ENCODE results near the gene LYRM4.
A peak's percentile ranks its signal among the peaks of the same experiment; 100 is the strongest.

The LYRM4 gene

DNA sequence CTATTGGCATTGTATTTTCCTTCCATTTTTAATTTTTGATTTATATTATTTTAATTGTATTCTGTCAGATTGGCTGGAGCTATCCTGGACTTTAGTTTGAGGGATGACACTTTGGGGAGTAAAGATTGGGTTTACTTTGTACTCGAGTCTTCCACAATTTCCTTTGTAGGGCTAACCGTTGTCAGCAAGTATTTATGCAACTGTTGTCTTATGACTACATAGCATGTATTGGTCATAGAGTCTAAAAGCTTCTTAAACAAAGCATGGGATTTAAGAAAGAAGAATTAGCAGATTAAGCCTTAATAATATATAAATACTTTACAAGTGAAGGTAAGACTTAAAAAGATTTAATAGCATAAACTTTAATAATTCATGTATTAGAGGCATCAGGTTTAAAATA lies 20.2 kb upstream of the LYRM4 start:
- no peak for DNase-seq (ENCODE audit: low read depth)

DNA sequence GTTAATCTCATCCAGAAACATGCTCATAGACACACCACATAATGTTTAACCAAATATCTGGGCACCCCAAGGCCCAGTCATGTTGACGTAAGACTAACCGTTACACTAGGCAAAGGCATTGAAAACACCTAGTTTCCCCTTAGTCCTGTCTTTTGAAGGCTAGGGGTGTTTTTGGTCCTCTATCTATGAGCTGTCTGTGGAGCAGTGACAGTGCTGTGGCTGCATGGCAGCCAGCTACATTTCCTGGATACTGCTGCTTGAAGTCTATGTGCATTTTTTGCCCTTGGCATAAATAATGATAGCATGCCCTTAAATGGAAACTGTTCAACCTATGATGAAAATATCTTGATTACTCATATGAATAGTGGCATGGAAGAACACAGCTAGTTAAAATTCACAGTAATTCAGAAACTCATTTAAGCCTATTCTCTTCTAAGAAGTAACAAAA lies 19.2 kb upstream of the LYRM4 start:
- no peak for DNase-seq (ENCODE audit: low read depth)

DNA sequence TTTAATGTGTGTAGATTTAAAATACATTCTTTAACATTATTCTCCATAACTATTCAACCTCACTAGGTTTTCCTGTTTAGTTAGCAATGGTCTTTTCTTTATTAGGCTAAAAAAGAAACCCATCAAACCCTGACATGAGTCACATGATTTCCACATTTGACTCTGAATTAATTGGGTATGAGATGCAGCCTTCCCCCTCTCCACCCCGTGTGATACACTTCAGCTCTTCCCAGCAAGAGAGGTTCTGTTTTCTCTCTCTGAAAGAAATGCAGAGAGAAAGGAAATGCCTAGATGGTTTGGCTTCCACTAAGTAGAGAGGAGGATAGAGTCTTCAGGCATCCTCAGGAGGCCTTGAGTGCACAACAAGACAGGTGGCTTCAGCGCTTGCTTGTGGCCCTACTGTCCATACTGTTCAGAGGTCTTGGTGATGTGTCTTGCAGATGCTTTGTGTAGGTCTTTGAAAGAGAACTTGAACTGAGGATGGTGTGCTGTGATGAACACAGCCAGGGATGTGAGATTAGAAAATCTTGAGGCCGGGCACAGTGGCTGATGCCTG lies 17.9 kb upstream of the LYRM4 start:
- DNase-seq (ENCODE audit: low read depth) = no peak

DNA sequence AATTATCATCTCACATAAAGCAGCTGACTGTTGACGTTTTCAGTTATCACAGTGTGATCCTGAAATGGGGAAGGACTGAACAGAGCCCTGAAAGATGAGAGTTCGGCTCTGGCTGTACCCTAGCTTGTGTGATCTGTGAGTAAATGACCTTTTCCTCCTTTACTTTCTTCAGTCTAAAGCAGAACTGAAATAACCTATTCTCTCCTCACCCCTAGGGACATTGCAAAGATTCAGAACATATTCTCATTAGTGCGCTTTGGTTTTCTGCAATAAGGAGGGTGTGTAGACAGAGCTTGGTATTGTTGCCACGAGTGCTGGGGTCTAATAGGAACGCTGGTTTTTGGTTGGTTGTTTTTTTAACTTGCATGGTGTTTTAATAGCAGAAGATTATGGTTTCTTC lies 17.3 kb upstream of the LYRM4 start:
- no peak for DNase-seq (ENCODE audit: low read depth)

DNA sequence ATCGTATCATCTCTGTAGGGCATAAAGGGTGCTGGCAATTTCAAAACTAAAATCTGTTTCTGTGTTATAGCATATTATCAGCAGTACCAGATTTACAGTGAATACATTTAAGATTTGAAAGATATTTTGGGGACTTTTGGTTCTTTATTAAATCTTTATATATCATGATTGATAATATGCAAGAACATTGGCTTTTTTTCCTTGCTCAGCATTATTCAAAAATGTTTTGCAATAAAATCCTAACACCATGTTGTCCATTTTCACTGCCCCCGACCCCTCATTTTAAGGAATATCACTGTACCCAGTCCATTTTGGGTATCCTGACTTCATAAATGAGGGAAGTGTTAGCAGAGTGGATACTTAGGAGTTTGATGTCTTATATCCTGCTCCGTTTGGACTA lies 16.8 kb upstream of the LYRM4 start:
- DNase-seq (ENCODE audit: low read depth) = no peak

DNA sequence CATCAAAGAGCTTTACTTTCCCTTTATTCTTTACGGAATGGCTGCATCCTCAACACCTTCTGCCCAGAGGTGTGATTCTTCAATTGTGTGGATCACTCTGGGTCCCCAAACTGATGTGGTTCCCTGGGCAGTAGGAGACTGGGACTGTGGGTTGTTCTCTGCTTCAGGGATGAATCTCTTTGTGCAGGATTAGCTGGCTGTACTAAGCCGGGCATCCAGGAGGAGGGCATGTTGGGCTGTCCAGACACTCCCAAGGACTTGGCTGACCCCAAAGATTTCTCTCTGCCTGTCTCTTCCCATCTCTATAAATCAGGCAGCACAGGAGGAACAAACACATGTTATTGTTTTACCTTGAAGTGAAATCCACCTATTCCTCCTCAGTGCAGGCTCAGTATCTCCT lies 15.8 kb upstream of the LYRM4 start:
- no peak for DNase-seq (ENCODE audit: low read depth)

DNA sequence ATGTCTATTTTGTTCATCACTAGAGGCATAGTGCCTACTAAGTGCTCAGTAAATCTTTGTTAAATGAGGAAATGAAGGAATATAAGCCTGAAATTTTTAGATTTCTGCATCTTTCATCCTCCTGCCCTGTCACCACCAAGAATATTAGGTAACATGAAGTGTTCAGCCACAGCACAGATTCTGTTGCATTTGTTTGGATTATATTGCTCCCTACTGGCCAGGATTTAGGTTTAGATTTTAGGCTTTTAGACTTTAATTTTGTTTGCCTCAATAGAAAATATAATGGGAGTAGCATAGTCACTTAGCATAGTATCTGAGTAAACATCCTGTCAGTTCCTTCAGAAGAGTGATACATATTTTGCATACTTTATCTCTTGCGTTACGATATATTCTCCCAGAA lies 14.7 kb upstream of the LYRM4 start:
- no peak for DNase-seq (ENCODE audit: low read depth)

DNA sequence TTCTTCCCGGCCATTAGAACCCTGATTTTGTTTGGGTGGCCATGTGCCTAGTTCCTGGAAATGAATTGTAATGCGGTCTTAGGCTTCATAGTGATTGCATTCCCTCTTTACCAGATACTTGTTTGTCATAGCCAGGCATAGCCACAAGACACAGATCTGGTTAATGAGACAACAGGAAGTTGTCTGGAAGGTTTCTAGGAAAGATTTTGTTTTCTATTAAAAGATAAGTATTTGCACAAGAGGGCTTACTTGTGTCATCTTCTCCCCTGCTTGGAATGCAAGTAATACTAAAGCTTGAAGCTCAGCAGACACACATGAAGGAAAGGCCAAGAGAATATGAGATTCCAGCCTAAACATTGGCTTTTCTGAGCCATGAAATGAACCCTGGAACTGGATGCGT lies 13.5 kb upstream of the LYRM4 start:
- peak; percentile 84 for DNase-seq (ENCODE audit: low read depth)

DNA sequence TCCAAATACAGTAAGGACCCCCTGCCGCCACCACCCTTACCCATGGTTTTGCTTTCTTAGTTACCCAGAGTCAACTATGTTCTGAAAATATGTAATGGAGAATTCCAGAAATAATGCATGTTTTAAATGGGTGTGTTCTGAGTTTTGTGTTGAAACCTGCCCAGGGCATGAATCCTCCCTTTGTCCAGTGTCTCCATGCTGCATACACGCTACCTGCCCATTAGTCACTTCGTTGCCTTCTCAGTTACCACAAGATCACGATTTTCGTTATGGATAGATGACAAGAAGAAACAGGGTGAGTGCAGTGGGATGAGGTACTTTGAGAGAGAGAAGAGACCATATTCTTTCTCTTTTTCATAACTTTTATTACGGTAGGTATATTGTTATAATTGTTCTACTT lies 11.2 kb upstream of the LYRM4 start:
- no peak for DNase-seq (ENCODE audit: low read depth)

DNA sequence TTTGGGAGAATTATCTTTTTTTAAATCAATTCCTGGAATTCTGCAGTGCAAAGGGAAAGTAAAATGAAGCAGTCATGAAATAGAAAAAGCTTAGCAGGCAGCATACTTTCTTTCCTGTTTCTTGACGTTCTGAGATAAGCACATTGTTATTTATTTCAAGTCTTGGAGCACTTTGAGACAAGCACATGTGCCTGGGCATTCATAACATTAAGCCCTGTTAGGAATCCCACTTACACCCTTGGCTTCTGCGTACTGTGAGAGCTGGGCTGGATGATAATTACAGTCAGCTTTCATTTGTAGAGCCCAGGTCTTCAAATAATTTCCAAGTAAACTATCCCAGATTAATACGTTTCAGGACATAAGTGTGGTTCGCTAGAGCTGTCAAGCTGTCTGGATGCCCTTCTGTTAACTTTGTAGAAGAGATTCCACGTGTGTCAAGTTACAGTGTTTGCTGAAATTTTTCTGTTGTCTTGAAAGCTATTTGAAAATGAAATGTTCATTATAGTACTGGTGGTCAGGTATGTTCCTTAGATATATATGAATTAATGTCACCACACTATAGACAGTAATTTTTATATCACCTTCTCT lies 9.4 kb upstream of the LYRM4 start:
- DNase-seq (ENCODE audit: low read depth) = peak; percentile 47

DNA sequence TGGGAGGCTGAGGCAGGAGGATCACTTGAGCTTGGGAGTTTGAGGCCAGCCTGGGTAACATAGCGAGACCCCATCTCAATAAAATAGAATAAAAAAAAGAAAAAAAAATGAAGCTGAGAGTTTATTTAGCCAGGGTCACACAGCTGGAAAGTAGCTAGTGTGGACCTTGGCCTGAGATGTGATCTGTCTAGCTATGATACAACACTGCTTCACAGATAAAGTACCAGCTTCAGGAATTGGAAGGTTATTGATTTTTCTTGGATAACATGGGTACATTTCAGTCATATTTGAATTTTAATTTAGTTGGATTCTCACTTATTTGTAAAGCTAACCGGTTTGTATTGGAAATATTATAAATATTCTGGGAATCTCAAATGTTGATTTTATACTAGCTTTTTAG lies 5.7 kb upstream of the LYRM4 start:
- no peak for DNase-seq (ENCODE audit: low read depth)

DNA sequence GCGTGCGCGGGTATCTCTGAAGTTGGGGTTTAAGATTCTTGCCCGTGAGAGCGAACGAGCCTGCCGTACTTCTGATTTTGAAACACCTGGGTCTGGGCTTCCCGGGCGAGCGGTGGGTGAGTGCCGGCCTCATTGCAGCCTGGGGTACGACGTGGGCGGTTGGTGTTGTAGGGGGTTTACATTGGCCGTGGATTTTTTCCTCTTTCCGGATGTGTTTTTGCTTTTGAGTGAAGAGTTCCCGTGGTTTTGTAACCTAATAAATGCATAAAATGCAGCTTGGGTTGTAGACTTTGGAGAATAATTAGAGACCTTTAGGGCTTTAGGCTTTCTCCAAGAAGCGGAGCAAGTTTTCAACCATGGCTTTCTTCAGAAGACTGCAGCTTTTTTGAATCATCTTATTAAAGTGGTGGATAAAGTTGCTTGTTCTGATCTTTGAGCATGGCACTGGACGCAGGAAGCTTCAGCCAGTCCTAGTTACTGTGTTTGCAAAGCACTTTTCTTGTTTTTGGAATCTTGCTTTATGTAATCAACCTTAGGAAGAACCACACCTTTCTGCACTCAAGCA lies 877 bp upstream of the LYRM4 start:
- DNase-seq (ENCODE audit: low read depth) = no peak

DNA sequence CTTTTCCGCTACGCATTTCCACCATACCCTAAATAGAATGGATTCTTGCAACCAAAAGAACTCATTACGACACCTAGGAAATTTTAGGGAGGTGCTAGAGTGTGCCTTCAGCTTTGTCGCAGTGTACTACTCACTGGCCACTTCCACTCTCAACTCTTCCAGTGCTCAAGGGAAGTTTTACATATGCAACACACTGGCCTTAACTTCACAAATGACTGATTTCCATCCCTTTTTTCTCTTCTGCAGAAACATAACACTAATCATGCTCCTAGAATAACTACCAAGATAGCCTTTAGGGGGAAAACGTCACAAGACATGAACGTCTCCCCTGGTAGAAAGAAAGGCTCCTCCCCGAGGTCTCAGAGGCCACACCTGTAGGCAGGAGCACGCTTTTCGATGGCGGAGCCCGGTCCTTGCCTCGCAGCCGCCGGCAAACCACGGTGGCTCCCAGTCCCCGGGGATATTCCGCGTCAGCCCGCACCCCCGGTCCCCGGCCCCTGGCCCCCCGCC lies 584 bp downstream of the LYRM4 start:
- DNase-seq (ENCODE audit: low read depth) = peak; percentile 64

DNA sequence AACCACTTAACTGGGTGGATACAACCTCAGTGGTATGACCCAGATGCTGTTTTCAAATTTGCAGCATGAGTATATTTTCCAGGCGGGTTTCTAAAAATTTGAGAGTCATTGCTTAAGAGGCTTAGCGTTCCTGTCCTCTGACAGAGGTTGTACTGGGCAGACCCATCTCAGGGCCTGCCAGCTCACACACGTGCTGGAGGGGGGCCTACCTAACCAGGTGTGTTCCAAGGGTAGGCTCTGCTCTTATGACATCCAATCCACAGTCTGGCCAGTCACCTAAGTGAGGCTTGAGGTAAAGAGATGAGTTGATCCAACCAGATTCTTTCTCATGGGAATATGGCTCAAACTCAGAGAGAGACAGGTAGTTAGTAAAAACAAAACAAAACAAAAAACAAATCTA lies 1.3 kb downstream of the LYRM4 start:
- no peak for DNase-seq (ENCODE audit: low read depth)

DNA sequence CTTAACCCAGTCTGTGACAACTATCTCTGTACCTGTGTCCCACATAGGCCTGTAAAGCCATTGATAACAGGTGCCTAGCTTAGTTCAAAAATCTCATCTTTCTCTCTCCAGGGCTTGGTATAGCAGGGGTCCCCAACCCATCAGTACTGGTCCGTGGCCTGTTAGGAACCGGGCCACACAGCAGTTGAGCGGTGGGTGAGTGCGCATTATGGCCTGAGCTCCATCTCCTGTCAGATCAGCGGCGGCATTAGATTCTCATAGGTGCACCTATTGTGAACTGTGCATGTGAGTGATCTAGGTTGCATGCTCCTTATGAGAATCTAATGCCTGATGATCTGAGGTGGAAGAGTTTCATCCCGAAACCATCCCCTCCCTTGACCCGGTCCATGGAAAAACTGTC lies 3.4 kb downstream of the LYRM4 start:
- no peak for DNase-seq (ENCODE audit: low read depth)

DNA sequence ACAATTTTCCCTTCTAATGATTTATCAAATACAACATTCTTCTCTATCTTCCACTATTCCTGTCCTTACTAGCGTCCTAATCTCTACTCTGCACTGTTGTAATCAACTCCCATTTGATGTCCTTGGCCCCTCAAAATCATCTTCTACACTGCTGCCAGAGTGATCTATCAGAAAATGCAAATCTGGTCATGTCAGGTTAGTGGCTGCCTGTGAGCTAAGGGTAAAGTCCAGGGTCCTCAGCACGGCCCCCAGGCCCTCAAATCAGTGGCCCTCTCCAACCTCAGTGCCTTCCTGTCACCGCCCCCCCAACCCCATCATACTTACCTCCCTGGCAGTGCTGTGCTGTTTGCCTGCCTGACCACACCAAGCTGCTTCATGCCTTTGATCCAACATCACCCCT lies 3.8 kb downstream of the LYRM4 start:
- DNase-seq (ENCODE audit: low read depth) = no peak

DNA sequence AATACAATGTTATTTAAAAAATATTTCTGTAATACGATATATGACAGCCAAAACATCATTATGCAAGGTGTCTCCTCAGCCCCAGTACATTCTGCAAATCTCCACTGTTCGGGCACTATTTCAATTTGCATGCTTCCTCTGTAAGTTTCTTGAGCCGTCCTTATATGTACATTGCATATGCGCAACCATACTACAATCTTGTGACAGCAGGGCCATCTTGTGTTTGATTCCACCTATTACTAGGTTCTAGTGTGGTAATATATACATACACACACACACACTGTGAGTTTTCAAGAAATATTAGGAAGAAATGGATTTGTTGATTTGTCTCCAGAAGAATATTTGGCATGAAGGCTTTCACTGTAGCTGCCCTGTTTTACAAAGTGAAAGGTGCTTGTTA lies 9.8 kb downstream of the LYRM4 start:
- DNase-seq (ENCODE audit: low read depth) = no peak

DNA sequence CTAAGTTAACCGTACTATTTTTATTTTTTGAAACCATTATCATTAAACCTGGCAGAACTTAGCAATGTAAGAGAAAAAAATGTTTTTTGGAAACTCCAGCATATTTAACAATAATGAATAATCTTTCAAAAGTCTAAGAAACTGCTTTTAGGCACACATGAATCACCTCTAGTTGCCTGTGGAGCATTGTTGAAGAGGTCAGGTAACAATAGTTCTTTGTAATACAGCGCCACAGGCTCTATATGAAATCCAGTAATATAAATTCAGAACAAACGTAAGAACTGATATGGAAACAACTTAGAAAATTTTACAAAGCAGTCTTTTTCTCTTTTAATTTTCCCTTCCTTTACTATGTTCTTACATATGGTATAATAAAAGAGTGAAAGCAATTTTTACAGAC lies 10.3 kb downstream of the LYRM4 start:
- no peak for DNase-seq (ENCODE audit: low read depth)

DNA sequence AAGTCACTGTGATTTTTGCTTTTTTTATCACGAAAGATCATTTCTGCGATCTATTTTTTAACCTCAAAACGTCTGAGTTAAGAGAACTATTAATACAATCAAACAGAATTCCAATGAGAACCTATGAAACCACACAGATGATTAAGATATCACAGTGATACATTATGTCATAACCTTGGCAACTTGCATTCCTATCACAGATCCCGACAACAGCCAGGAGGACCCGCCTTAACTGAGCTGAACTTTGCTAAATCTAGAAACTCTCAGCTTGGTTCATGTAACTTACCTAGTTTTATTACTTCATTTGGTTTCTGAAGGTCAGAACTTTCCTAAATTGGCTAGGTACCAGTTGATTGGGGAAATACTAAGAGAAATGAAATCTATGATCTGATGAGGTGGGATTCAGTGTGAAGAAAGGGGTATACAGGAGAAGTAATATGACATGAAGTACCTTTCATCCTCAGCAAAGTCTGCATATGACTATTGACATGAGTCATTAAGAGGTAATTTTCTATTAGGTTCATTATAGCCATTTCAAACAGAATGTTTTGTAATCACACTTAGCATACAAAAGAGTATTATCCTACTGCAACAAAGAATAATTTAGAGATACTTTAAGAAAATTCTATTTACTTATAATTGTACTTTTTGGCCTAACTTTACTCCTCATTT lies 11.2 kb downstream of the LYRM4 start:
- DNase-seq (ENCODE audit: low read depth) = peak; percentile 27

DNA sequence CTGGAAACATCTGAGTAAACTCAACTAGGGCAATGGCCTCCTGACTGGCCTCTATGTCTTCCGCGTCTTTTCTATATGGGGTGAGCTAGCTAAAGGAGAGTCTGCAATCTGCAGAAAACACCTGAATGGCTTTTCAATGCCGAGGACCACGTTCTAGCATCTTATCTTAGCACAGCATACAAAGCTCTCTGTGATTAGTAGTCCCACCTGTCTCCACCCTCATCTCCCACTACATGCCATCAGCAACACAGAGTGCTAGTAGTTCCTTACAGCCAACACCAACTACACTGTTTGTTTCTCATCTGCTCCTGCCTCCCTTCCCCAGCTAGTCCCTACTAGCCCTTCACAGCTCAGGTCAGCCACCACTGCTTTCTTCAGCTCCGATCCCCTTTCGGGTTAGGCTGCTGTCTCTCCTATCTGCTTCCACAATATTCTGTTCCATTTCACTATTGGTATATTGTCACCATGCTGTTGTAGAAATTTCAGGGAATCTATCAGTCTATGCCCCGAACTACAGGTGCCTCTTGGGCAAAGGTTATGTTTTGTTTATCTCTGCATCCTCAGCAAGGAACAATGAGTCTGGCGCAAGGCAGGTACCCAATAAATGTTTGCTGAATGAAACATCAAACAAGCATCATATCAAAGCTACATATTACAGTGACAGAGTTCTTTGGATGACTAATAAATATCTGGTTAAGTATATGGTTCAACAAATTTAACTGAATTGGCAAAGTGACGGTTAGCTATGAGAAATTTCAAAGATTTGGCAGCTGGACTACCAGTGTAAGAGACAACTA lies 12.2 kb downstream of the LYRM4 start:
- no peak for DNase-seq (ENCODE audit: low read depth)

DNA sequence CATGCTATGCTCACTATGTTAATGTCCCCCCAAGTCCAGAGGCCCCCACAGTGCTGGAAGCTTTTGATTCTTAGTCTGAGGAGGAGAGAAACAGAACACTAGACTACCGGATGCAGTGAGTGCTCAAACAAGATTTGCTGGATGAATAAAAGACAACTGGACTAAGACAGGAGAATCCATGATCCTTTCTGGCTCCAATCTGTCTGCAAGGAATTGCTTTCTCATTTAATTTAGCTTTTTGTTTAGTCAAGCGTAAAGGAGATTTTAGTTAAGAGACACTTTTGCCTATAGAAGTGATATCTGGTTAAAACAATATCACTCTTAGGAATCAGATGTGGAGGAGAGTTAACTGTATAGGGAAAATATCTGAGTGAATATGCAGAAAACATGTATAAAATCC lies 13.5 kb downstream of the LYRM4 start:
- no peak for DNase-seq (ENCODE audit: low read depth)

All from amniotic epithelial cell (primary cell).